Measurements from ENCODE around the gene DYSF.
"Not testable (repeated sequence)": the region's sequence is repeated elsewhere in the genome, so short reads cannot be mapped to it uniquely, and the experiment has no call there.

- not testable (repeated sequence) for TF ChIP-seq CTCF, POLR2A, POLR2AphosphoS5 (IDR thresholded peaks at IDR 0.05)
Observed at GRCh38 chr2:71445142-71445541, 8.2 kb upstream of the DYSF start.
